Stimulated activated CD8-positive, alpha-beta memory T cell treated with anti-CD3 and anti-CD28 coated beads, Interleukin-4, amount 100 ng/mL, for 48 hours (primary cell): ENCODE results near the gene INO80C.
A peak's percentile ranks its signal among the peaks of the same experiment; 100 is the strongest.
"Not testable (repeated sequence)": the region's sequence is repeated elsewhere in the genome, so short reads cannot be mapped to it uniquely, and the experiment has no call there.

Source experiments
- DNase-seq: peaks from one replicate; pipeline ENCODE4 v3.0.0-alpha.2; 2020

Gene INO80C

DNA sequence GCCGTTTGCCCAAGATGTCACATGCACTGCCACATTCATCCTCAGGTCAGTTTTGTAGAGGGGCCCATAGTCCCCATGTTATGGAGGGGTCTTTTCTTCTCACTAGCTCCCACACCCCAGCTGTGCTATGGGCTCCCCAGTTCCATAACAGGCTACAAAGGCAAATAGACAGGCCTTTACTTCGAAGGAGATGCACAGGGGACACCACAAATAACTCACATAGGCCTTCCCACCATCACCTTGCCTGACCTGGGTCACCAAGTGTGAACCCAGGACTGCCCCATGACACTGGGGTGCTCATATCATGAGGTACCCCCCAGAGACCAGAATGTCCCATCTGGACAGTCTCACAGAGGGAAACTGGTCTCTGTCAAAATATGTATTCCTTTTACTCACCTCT lies 15.0 kb upstream of the INO80C start:
- DNase-seq: no peak

DNA sequence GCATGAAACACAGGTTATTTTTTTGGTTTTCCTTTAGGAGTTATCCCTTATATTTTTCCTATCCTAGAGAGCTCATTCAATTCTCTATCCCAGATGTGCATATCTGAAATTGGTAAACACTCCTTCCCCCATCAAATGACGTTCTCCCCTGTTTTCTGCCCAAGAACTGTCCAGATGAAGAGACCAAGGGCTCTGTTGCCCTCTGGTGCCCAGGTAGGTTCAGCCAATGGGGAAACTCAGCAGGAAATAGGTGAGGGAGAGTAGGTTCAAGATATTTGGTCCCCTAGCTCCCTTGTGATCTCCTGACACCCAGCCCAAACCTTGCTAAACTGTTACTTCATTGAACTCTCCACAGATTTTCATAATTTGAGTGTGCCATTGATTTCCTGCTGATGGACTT lies 14.1 kb upstream of the INO80C start:
- no peak for DNase-seq

DNA sequence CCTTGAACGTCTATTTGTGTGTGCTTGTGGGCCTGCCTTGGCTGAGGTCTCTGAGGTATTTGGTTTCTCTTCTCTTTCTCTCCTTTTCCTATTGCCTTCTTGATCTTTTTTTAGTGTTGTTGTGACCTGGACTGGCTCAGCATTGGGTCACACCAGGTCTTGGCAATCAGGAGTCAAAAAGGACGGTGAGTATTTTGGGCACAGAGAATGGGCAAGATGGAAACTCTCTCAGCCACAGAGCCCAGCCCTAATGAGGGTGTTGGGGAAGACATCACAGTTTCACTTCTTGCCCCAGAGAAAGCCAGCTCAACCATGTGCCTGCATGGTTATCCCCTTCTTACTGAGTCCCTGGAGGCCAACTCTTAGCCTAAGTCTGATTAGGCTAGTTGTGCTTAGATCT lies 13.7 kb upstream of the INO80C start:
- no peak for DNase-seq

DNA sequence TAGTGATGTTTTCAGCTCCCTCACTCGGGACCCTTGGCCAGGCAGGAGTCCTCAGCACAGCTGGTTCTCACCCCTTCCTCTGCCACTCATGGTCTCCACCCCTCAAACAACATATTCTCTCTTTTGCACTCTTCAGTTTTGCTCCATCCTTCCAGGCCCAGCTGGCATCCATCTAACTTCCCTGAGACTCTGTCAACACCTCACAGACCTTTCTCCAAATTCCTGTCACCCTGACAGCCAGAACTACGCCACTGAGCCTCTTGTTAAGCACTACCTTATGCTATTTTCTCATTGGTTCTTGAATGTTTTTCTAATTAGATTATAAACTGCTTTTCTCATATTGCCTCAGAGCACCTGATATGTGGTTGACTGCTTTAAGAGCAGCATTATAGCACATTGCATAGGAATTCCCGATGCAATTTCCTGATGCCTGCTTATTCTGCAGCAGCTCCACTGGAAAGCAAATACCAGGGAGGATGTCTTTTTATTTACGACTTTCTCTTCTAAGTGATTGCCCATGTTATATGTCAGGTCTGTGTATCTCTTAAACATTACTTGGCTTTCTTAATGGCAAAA lies 12.4 kb upstream of the INO80C start:
- no peak for DNase-seq

DNA sequence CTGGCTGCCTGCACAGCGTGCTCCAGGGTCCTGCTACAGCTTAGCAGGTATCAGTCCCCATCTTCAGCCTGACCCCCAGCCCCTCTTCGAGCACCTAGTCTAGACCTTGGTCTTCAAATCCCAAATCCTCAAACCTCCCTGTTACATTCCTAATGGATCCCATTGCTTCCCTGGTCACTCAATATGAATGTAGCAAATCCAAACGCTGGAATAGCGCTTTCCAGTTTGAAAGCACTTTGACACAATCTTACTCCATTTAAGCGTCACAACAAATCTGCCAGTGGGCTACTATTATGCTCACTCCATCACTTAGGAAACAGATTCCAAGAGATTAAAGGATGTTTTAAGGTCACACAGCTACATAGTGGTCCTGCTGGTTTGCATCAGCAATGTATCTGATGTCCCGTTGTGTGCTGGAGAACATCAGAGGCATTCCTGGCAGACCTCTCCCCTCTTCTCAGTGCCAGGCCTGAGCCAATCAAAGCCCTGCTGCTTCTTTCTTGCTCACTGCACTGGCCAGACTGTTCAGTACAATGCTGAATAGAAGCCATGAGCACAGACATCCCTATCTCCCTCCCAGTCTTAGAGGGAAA lies 11.1 kb upstream of the INO80C start:
- DNase-seq: no peak

DNA sequence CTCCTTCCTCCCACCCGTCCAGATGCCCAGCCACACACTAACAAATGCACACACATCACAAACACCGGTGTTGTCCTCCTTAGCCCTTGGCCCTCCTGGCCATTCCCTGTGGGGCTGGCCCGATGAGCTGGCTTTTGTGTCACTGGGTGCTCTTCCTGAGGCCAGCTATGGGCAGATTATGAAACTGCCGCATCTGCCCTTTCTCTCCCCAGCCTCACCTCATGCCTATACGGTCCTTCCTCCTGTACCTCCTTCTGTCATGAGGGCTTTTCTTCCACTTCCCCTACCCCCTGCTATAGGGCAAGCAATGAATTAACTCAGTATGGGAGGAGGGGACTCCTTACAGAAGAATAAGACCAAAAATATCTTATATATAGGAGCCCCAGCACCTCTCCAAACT lies 10.3 kb upstream of the INO80C start:
- DNase-seq: no peak

DNA sequence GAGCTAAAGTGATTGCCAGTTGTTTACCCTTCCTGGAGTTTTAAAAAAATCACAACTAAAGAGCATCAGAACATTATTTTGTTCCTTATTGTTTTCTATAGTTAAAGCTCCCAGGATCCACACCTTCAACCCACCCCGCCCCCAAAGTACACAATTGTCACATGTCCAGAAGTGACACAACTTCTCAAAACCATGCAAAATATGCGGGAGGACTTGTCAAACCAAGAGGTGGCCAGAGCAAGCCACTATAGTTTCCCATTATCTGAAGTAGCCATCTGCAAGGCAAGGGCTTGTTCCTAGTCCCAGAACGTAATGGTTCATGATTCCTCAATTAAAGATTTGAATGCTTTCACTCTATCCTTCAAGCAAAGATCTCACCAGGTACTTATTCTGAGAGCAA lies 9.9 kb upstream of the INO80C start:
- DNase-seq: no peak

DNA sequence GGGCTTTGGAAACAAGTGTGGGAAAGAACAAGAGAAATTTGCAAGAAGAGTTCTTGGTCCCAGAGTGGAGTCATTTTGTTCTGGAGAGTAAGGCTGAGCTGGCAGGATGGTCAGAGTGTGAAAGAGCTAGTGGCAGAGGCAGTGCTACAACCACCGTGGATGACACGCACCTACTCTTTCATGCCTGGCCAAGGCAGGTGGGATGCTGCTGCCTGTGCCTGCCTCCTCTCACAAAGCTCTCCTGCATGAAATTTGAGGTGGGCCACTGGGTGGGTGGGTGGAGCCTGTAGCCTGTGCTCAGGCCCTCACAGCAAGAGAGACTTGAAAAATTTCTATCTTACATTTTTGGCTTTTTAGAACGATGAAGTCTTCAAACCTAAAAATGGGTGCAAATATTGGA lies 9.4 kb upstream of the INO80C start:
- peak; percentile 11 for DNase-seq

DNA sequence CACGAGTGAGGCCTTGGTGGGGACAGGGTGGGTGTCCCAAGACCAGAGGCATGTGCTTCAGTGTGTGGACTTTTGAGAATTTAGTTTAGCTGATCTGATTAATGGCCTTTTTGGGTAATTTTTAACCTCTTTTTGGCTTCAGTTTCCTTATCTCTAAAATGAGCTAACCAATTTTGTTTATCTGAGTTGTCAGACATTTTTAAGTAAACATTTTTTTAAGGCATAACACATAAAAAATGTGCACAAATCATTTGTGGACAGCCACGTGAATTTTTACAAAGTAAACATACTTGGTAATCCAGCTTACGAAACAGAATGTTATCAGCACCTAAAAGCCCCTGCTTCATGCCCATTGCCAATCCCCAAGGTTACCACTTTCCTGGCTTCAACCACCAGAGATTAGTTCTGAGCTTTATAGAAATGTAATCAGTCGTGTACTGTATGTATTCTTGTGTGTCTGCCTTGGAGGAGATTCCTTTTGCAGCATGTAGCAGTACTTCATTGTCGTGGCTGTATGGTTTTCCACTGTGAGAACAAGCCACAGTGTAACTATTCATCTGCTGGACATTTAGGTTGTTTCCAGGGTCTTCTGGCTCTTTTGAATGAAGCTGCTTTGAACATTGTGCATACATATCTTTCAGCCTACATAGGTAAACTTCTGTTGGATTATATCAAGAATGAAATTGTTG lies 8.4 kb upstream of the INO80C start:
- no peak for DNase-seq

DNA sequence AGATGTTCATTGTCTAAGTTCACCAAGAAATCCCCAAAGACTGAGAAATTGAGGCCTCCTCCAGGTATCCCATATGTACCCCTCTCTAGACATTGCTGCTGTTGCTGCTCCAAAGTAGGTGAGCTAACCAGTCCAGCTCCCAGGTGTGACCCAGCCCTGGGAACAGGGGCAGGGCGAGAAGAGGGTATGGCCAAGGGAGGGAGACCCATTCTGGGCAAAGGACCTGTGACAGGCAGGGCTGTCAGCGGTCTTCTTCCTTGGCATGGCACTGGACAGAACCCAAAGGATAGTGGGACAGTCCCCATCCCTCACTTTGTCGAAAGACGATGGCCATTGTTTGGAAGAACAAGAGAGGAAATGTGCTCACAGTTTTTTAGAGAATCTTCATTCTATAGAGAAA lies 7.2 kb upstream of the INO80C start:
- DNase-seq: no peak

DNA sequence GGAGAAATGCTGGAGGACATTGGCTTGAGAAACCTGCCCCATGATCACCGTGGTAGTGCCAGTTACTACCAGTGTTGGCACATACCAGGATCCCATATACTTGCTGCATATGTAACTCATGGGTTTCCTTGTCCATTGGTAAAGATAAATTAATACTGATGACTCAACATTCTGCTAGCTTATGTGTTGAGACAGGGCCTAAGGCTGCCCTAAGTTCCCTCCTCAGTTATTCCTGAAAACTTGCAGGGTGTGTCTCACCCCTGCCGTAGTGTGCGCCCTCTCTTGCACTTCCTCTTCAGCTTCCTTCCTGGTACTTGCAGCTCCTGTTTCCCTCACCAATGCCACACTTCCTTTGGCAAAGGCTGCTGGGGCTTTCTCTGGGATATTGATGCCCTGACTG lies 4.3 kb upstream of the INO80C start:
- no peak for DNase-seq

DNA sequence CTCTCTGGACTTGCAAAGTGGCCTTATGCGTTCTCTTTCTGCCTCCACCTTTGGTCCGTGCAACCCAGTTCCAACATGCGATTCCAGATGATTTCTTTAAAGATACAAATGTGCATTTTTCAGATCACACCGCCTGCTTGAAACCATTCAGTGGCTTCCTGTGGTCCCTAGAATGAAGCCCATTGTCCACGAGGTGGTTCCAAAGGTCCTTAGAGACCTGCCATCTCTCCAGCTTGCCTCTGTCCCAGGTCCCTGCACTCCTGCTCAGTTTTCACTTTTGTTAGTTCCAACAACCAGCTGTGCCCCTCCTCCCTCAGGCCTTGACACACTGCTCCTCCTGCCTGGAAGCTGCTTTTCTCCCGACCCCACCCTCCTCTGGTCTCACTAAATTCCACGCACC lies 3.6 kb upstream of the INO80C start:
- DNase-seq: no peak

DNA sequence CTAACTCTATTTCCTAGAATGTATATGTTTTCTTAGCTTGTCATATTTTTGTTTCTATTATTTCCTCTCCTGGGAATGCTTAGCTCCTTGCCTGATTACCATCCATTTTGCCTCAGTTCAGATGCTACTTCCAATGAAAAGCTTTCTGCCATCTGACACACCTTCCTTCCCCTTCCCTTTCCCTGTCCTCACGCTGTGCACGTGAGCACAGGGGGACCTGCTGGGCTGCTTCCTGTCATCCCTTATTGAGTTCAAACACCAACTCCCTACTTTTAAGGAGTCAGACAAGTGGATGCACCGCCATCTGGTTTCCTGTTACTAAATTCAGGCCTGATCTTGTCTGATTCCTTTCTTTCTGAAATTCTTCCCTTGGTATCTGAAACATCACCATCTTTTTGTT lies 2.4 kb upstream of the INO80C start:
- DNase-seq: no peak

DNA sequence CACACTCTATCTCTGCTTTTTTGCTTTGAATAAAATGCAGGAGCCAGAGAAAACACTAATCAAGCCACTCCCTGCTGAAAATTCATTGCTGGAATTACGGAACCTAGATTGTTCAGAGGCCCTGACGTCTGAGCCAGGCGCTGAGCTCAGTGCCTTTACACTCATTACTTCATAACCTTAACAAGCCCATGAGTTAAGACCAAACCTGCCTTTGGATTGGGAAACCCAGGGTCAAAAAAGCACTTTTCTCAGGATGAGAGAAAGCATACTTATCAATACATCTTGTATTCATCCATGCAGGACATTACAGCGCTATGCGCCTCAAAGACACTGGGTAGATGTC lies 762 bp downstream of the INO80C start:
- DNase-seq: no peak

DNA sequence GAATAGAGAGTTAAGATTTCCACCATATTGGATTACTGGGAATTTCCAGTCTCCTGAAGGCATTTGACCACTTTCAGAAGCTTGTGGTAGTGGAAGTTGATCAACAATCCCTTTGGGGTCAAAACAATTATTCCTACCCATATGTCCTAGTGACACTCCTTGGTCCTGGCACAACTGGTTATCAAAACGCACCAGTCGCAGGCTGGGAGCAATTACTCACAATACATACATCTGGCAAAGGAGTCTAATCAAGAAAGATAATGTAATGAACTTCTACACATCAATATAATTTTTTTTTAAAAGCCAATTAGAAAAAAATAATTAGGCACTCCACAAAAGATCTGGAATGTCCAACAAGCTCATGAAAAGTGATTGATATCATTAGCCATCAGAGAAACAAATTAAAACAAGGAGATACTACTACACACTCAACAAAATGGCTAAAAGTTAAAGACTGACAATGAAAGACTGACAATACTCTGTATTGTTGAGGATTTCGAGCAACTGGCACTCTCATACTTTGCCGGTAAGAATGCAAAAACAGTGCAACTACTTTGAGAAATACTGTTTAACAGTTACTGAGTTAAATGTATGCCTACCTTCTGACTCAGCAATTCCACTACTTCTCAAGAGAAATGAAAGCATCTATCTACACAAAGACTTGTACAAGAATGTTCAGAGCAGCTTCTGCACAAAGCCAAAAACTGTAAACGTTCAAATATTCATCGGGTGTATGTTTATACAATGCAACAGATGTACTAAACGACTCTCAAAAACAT lies 2.0 kb downstream of the INO80C start:
- no peak for DNase-seq

DNA sequence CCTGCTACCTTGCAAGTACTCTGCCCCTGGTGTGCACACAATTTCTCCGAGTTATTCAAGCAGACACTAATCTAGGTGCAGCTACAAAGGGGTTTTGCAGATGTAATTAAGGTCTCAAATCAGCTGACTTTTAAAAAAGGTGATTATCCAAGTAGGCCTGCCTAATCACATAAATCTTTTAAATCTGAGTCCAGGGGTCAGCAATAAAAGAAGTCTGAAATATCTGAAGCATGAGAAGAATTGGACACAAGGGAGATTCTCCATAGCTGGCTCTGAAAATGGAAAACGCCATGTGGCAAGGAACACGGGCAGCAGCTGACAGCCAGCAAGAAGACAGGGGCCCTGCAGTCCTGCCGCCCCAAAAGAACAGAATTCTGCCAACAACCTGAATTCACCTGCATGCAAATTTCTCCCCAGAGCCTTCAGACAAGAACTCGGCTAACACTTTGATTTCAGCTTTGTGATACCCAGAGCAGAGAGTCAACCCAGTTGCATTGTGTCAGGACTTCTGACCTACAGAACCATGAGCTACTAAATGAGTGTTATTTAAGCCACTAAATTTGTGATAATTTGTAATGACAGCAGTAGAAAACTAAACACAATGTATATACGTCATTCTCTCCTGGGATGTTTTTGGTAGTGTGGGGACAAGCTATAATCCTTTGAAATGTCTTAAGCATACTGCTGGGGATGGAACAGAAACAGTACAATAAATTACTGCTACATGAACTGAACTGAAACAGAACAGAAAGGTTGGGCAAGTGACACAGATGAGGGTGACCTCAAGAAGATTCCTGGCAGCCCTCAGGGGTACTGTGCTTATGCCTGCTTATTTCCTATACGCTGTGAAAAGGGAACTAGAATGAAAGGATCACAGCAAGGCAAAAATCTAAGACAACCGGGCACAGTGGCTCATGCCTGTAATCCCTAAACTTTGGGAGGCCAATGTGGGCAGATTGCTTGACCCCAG lies 3.2 kb downstream of the INO80C start:
- no peak for DNase-seq

DNA sequence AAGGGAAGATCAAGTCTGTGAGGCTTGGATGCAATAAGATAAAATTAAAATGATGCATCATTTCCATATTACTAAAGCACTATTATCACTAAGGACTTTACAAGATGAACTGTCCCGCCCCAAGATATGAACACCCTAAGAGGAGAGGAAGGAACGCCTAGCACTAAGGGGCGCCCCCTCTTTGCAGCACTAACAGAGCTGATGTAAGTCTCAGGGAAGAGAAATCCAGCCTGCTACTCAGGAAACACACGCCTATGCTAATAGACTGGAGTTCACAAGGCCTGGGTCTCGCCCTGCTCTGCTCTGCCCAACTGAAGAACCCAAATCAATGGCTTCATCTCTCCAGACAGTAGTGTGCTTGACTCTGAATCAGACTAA lies 6.1 kb downstream of the INO80C start:
- DNase-seq: no peak

DNA sequence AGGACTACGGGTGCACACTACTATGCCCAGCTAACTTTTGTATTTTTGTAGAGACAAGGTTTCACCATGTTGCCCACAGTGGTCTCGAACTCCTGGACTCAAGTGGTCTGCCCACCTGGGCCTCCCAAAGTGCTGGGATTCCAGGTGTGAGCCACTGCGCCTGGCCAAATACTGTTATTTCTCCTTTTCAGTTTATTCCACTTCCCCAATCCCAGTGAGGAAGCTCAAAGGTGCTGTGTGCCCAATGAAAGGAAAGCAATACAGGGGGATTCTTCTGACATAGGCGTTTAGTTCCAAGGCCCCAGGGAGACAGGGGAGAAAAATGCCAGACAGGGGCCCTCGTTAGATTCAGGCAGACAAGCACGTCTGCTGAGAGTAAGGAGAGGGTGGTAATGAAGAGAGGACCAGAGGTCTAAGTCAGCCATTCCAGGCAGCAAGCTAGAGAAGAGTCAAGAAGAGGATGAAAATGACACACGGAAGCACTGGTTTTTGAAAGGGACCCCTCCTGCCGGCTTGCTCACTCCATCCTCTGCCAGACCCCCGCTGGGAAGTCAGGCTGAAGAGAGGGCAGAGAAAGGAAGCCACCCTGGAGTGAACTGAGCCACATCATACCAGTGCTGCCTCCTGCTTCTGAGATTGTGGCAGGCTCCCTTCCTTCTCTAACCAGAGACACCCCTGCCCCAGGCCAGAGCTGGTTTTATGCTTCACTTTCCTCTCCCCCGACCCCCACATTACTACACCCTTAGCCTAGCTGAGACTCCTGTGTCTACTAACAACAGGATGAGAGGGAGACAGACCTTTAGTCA lies 6.7 kb downstream of the INO80C start:
- DNase-seq: no peak

DNA sequence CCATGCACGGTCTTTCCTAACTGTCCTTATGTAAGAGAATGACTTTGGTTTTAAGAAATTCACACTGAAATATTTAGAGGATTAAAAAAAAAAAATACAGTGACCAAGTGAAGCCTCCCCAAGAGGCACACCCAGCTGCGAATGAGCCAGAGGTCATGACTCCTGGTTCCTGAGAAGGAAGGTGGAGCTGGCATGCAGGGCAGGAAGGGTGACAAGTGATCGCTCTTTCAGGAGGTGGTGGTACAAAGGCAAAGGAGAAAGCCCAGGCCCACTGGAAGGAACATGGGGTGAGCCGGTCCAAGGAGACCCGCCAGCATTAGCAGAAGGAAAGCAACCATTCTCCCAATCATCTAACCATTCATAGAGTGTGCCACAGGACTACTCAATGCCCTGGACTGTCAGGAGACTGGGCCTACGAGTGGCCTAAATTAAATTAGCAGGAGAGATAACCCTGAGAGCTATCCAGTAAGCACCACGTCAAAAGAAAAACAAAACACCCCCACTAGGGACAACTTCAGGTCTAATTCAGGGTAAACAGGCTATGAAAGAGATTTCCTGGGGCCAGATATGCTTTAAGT lies 7.8 kb downstream of the INO80C start:
- no peak for DNase-seq

DNA sequence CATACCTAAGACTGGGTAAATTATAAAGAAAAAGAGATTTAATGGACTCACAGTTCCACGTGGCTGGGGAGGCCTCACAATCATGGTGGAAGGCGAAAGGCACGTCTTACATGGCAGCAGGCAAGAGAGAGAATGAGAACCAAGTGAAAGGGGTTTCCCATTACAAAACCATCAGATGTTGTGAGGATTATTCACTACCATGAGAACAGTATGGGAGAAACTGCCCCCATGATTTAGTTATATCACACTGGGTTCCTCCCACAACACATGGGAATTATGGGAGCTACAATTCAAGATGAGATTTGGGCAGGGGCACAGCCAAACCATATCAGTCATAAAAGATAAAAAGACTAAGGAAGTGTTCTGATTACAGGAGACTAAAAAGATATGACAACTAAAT lies 8.5 kb downstream of the INO80C start:
- not testable (repeated sequence) for DNase-seq

DNA sequence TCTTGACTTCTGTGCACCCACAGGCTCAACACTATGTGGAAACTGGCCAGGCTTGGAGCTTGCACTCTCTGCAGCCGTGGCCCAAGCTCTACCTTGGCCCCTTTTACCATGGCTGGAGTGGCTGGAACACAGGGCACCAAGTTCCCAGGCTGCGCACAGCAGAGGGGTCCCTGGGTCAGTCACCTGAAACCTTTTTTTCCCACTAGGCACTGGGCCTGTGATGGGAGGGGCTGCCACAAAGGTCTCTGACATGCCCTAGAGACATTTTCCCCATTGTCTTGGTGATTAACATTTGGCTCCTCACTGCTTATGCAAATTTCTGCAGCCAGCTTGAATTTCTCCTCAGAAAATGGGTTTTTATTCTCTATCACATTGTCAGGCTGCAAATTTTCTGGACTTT lies 9.4 kb downstream of the INO80C start:
- not testable (repeated sequence) for DNase-seq

DNA sequence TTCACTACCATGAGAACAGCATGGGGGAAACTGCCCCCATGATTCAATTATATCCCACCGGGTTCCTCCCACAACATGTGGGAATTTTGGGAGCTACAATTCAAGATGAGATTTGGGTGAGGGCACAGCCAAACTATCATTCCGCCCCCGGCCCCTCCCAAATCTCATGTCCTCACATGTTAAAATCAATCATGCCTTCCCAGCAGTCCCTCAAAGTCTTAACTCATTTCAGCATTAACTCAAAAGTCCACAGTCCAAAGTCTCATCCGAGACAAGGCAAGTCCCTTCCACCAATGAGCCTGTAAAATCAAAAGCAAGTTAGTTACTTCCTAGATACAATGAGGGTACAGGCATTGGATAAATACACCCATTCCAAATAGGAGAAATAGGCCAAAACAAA lies 10.2 kb downstream of the INO80C start:
- not testable (repeated sequence) for DNase-seq
